ENCODE results near the gene CNOT9. TPM values are rescaled to one million over a fixed set of nuclear protein-coding genes. Genes with fewer than 3 reads are reported as not detected.

Gene CNOT9
- total RNA-seq, 1 experiment from 2014 or later, result 54.0 TPM

DNA sequence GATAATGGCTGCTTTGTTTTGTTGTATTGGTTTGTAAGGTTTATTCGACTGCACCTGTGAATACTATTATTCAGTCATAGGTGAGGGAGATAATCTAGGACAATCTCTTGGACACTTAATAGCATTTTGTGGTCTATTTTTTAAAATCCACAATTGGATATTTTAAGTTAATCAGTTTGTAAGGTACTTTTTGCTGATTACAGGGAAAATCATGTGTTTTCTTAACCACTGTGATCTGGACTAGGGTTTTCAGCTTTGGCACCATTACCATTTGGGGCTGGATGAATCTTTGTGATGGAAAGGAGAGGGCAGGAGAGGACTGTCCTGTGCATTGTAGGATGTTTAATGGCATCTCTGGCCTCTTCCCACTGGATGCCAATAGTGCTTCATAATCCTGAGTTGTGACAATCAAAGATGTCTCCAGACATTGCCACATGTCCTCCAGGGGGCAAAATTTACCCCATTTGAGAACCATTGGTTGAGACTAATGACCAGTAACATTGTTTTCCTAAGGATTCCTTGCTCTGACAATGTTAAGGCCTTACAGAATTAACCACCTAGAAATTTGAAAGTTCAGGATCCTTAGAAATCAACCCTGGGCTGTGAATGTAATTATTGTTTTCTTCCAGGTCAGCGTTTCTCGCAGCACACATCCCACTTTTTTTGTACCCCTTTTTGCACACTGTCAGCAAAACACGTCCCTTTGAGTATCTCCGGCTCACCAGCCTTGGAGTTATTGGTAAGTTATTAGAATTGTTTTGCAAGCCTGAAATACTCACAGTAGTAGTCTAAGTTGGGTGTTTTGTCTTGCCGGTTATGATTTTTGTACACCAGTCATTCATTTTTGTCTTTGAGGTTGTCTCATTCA lies 15.6 kb downstream of the CNOT9 start:
- TF ChIP-seq CTCF (IDR thresholded peaks at IDR 0.05; ENCODE audit: unreplicated experiment), result no peak
- CTCF ChIA-PET, result no interaction called here
- H3K27ac Mint-ChIP-seq (ENCODE audit: unreplicated experiment), result peak overlapping the region; percentile 33
- DNase-seq, result no peak
- peaks cover 7% of the 10 kb centered on the region for H3K4me1 Mint-ChIP-seq (ENCODE audit: low read depth, unreplicated experiment)
- H3K36me3 Mint-ChIP-seq (ENCODE audit: insufficient read depth, unreplicated experiment), result peaks cover 61% of the 10 kb centered on the region
- intact Hi-C loops (cut with micrococcal nuclease; ENCODE audit: unreplicated experiment), result loop anchor here (10.0 kb wide), 1 partner anchor 61 kb away; no protein-coding TSS in a partner anchor
- BruUV-seq (replicated peaks), result no TSS peak
- H3K27me3 Mint-ChIP-seq (ENCODE audit: unreplicated experiment), result no peaks in the 10 kb centered on the region
- no peaks in the 10 kb centered on the region for H3K9me3 Mint-ChIP-seq (ENCODE audit: low read depth, unreplicated experiment)
- no peak overlapping the region for H3K4me3 Mint-ChIP-seq (ENCODE audit: low read depth, unreplicated experiment)

DNA sequence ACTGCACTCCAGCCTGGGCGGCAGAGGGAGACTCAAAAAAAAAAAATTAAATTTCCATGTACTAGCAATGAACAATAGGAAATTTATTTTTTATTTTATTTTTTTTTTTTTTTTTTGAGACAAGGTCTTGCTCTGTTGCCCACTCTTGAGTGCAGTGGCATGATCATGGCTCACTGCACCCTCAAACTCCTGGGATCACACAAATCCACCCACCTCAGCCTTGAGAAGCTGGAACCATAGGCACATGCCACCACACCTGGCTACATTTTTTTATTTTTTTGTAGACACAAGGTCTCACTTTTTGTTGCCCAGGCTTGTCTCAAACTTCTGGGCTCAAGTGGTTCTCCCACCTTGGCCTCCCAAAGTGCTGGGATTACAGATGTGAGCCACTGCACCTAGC lies 16.9 kb downstream of the CNOT9 start:
- CTCF ChIA-PET, result interaction anchor here (0.7 kb wide), 1 partner anchor 21 kb away, joined by 4 read pairs; no protein-coding TSS in a partner anchor
- intact Hi-C loops (cut with micrococcal nuclease; ENCODE audit: unreplicated experiment), result loop anchor here (10.0 kb wide), 1 partner anchor 59 kb away; no protein-coding TSS in a partner anchor
- no peak overlapping the region for H3K4me3 Mint-ChIP-seq (ENCODE audit: low read depth, unreplicated experiment)
- peaks cover 7% of the 10 kb centered on the region for H3K4me1 Mint-ChIP-seq (ENCODE audit: low read depth, unreplicated experiment)
- H3K9me3 Mint-ChIP-seq (ENCODE audit: low read depth, unreplicated experiment), result no peaks in the 10 kb centered on the region
- H3K27ac Mint-ChIP-seq (ENCODE audit: unreplicated experiment), result no peak overlapping the region
- no TSS peak for BruUV-seq (replicated peaks)
- peaks cover 65% of the 10 kb centered on the region for H3K36me3 Mint-ChIP-seq (ENCODE audit: insufficient read depth, unreplicated experiment)
- no peak for DNase-seq
- H3K27me3 Mint-ChIP-seq (ENCODE audit: unreplicated experiment), result no peaks in the 10 kb centered on the region
- no peak for TF ChIP-seq CTCF (IDR thresholded peaks at IDR 0.05; ENCODE audit: unreplicated experiment)

- peak; percentile 36 for DNase-seq
- Mint-ChIP-seq H3K4me1 (ENCODE audit: low read depth, unreplicated experiment) (peaks cover 23% of the 10 kb centered on the region), H3K27me3 (ENCODE audit: unreplicated experiment) (peaks cover 32% of the 10 kb centered on the region), H3K4me3 (ENCODE audit: low read depth, unreplicated experiment) (no peak overlapping the region), H3K9me3 (ENCODE audit: low read depth, unreplicated experiment) (no peaks in the 10 kb centered on the region), H3K36me3 (ENCODE audit: insufficient read depth, unreplicated experiment) (no peaks in the 10 kb centered on the region), H3K27ac (ENCODE audit: unreplicated experiment) (no peak overlapping the region)
- no peak for TF ChIP-seq CTCF (IDR thresholded peaks at IDR 0.05; ENCODE audit: unreplicated experiment)
- intact Hi-C loops (cut with micrococcal nuclease; ENCODE audit: unreplicated experiment), result no loop called here
- CTCF ChIA-PET, result no interaction called here
- BruUV-seq (replicated peaks), result no TSS peak
These were observed 36.8 kb downstream of the CNOT9 start for GRCh38 chr2:218605432-218605831.

DNA sequence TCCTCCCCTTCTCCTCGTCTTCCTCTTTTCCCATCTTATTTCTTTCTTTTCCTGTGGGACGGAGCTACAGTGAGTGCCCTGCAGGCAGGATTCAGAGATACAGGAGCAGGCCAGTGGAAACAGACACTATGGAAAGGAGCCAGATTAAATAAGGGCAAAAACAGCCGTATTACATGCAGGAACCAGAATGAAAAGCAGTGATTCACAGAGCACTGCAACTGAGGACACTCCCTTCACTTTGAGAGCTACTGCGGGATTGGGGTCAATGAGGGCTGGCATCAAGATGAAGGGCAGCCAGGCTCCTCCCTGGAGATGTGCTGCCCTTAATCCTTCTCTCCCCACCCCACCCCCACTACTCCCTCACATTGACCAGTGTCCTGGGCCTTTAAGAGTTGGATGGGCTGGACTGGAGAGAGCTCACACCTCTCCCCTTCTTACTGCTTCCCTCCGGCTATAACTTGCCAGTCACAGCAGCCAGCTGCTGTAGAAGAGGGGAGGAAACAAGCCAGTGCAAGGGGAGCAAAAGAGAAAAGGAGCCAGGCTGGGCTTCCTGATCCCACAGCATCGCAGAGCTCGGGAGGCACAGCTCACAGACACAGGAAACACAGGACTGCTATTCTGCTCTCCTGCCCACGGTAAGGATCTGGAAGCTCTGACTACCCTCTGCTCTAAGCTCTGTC lies 38.9 kb downstream of the CNOT9 start, which contains the start of gene PLCD4:
TSS of gene PLCD4 (plus strand) at position 464 of the 680 bp plus-strand sequence. CDS start 7,841 bp downstream, outside the sequence.
- peak; percentile 5 for DNase-seq
- H3K27ac Mint-ChIP-seq (ENCODE audit: unreplicated experiment), result no peak within 1 kb of the TSS
- H3K9me3 Mint-ChIP-seq (ENCODE audit: low read depth, unreplicated experiment), result no peaks in the 10 kb centered on the region
- no peak for TF ChIP-seq CTCF (IDR thresholded peaks at IDR 0.05; ENCODE audit: unreplicated experiment)
- no peaks in the 10 kb centered on the region for H3K36me3 Mint-ChIP-seq (ENCODE audit: insufficient read depth, unreplicated experiment)
- intact Hi-C loops (cut with micrococcal nuclease; ENCODE audit: unreplicated experiment), result no loop called here
- H3K4me3 Mint-ChIP-seq (ENCODE audit: low read depth, unreplicated experiment), result no peak within 1 kb of the TSS
- peaks cover 23% of the 10 kb centered on the region for H3K4me1 Mint-ChIP-seq (ENCODE audit: low read depth, unreplicated experiment)
- no TSS peak for BruUV-seq (replicated peaks)
- CTCF ChIA-PET, result interaction anchor here (0.5 to 0.7 kb wide), 2 partner anchors 24 to 60 kb away, joined by 3 to 6 read pairs; no protein-coding TSS in a partner anchor
- peaks cover 53% of the 10 kb centered on the region for H3K27me3 Mint-ChIP-seq (ENCODE audit: unreplicated experiment)
